Measurements from ENCODE around the gene ATP9A.

The ATP9A gene

GRCh38 chr20:51596668-51597388 is 171.4 kb downstream of the ATP9A start:
- DNase-seq (ENCODE audit: low spot score) = no peak

DNA sequence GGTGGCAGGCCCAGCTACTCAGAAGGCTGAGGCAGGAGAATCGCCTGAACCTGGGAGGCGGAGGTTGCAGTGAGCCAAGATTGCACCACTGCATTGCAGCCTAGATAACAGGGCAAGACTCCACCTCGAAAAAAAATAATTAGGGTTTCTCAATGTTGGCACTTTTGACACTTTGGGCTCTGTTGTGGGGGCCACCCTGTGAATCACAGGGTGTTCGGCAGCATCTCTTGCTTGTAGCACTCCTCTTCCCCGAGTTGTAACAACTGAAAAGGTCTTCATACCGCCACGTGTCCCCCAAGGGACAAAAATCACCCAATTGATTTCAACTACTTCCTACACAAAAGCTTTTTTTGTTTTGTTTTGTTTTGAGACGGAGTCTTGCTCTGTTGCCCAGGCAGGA is 172.4 kb downstream of the ATP9A start:
- peak; percentile 43 for DNase-seq (ENCODE audit: low spot score)

GRCh38 chr20:51595058-51595532 is 173.1 kb downstream of the ATP9A start:
- peak; percentile 86 for DNase-seq (ENCODE audit: low spot score)

- no peak for DNase-seq (ENCODE audit: low spot score)
Measured at GRCh38 chr20:51594236-51595057, 173.7 kb downstream of the ATP9A start.

GRCh38 chr20:51593584-51593983 is 174.6 kb downstream of the ATP9A start:
- DNase-seq (ENCODE audit: low spot score) = no peak

GRCh38 chr20:51592564-51592963 is 175.6 kb downstream of the ATP9A start:
- DNase-seq (ENCODE audit: low spot score) = no peak

DNA sequence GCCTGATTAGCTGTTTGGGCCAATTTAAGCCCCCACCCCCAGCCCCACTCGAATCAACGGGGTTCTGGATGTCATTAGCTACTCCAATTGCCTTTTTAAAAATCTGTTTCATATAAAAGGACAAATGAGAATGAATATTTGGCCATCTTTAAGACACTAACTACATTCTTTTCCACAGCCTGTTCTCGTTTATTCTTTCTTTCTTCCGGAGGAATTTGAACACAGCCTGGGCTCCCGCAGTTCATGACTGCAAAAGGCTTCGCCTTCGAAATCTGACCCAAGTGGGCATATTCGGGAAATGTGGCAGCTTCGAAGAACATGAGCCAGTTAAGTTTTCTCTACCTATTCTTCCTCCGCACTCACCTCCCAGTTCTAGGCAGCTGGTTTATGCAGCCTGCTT is 176.3 kb downstream of the ATP9A start:
- DNase-seq (ENCODE audit: low spot score) = no peak

DNA sequence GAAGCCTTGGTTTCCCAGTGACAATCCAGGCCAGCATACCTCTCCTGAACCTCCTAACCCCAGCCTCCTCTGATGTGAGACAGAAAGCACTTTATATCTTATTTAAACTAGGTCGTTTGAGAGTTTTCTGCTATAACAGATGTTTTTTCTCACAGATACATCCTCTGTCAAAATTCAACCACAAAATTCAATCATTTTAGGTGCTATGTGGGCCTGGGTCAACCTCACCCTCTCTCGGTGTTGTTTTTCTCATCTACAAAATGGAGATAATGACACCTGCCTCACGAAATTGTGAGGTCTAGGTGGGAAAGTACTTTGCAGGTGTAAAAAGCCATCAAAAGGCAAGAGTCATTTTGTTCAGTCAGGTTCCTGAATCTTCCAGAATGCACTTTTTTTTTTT is 179.4 kb downstream of the ATP9A start:
- no peak for DNase-seq (ENCODE audit: low spot score)

DNA sequence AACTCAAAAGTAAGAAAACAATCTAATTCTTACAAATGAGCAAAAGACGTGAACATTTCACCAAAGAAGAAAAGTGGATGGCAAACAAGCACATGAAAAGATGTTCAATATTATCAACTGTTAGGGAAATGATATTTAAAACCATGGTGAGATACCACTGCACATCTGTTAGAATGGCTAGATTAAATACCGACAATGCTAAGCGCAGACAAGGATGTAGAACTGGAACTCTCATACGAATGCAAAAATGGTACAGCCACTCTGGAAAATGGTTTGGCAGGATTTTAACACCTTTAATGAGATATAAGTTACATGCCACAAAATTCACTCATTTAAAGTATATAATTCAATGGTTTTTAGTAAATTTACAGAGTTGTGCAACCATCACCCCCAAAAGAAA is 181.0 kb downstream of the ATP9A start:
- DNase-seq (ENCODE audit: low spot score) = no peak

DNA sequence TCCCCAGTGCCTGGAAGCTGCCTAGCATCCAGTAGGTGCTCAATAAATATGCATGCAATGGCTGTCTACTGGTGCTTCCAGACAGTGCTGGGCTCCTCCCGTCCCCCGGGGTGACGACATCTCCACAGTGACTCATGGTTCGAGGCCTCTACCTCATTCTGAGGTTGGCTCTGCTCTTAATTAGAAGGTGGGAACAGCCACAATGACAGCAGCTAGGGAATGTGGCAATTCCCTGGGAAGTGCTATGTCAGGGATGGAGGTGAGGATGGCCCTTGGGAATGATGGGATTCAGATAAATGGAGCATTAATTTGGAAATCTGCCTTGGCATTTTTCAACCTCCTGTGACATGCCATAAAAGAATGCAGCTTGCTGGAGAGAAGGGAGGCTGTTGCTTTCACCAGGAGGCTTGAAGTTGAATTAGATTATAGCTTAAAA is 182.2 kb downstream of the ATP9A start:
- no peak for DNase-seq (ENCODE audit: low spot score)

- DNase-seq (ENCODE audit: low spot score) = no peak
Measured at GRCh38 chr20:51585148-51585547, 183.0 kb downstream of the ATP9A start.

DNA sequence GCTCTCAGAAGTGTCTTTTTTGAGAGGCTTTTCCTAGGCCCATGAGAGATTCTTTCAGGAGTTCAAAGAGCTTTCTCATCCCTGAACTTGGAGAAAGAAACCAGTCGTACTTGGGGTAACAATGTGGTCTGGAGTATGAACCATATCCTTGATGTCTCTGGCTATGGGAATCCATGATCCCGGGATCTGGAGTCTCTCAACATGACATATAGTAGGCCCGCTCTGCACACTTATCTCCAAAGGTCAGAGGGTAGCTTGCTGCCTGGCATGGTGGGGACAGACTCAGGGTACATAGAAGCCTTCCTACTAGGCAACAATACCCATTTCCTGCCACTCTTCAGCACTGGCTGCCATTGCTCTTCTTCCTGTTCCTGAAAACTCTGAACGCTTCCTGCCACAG is 183.5 kb downstream of the ATP9A start:
- no peak for DNase-seq (ENCODE audit: low spot score)

DNA sequence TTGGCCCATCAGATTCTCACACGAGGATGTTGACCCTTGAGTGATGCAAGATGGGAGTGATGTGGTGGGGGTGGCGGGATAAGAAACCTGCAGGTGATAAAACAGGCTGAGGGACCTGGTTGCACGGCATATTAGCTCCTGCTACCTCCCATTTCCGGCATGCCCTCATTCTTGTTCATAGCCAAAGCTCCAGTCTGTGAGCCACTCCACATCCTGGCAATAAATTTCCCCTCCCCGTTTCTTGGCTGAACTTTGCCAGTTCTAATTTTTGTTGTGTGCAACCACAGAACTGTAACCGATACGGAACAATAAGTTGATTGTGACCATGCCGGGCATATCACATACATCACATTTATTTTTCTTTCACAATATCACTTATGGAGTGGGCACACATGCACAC is 184.1 kb downstream of the ATP9A start:
- DNase-seq (ENCODE audit: low spot score) = no peak

DNA sequence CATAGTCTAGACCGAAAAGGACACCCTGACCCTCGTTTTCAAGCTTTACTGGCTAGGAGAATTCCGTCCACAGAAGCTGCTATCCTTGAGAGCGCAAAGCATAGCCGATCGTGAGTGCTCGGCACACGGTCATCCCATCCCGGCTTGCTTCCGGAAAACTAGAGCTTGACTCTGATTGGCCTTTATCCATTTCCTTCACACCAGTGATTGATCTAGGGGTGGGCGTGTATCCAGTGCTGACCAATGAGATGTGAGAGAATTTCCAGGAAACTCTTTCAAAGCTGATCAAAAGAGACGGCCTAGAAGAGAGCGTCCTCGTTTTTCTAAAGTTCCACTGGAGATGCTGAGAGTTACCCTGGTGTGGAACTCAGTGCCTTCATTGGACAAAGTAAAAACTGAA is 184.7 kb downstream of the ATP9A start:
- DNase-seq (ENCODE audit: low spot score) = no peak

- no peak for DNase-seq (ENCODE audit: low spot score)
Measured at GRCh38 chr20:51583073-51583472, 185.1 kb downstream of the ATP9A start.

GRCh38 chr20:51581571-51581970 is 186.6 kb downstream of the ATP9A start:
- DNase-seq (ENCODE audit: low spot score) = no peak

- no peak for DNase-seq (ENCODE audit: low spot score)
Measured at GRCh38 chr20:51579137-51579536, 189.1 kb downstream of the ATP9A start.

DNA sequence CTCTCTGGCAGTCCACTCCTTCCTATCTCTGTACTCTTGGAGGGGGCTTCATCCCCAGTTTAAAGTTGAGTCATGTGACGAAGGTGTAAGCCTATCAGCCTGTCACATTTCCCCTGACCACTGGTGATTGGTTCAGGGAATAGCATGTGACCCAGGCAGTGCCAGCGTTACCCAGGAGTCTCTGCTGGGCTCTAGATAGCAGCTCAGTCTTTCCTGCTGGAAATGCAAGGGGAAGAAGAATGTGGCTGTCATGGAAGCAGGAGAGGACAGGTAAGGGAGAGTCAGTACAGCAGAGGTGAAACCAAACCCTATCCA is 190.1 kb downstream of the ATP9A start:
- DNase-seq (ENCODE audit: low spot score) = no peak

- no peak for DNase-seq (ENCODE audit: low spot score)
Measured at GRCh38 chr20:51577432-51578144, 190.6 kb downstream of the ATP9A start.

DNA sequence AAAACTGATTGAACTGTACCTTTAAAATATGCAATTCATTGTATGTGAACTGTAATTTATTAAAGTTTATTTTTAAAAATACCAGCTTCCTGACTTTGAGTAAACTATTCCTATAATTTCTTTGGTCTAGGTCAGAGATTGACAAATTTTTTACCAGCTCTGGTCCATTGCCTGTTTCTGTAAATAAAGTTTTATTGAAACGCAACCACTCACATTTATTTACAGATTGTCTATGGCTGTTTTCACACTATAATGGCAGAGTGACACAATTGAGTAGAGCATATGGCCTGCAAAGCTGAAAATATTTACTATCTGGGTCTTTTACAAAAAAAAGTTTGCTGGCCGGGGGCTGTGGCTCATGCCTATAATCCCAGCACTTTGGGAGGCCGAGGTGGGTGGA is 192.7 kb downstream of the ATP9A start:
- no peak for DNase-seq (ENCODE audit: low spot score)

GRCh38 chr20:51574248-51575033 is 193.7 kb downstream of the ATP9A start:
- DNase-seq (ENCODE audit: low spot score) = no peak

Measured in germinal center (tissue), 1 donor.